CD4-positive, alpha-beta memory T cell (primary cell): Measurements from ENCODE around the gene ZNF630. TPM values are rescaled to one million over a fixed set of nuclear protein-coding genes. Genes with fewer than 3 reads are reported as not detected.

Experiments
- CTCF ChIA-PET: fragments of 350-600 bp; sonication (Branson Sonifier 250); formaldehyde crosslinking; loops from one replicate; lab custom pipeline; 2021; ENCODE audit warnings: inconsistent platforms; ENCODE audit not compliant: partially characterized antibody; lab: Charles Lee
- POLR2A ChIA-PET: fragments of 350-600 bp; sonication (Branson Sonifier 250); formaldehyde crosslinking; loops from one replicate; lab custom pipeline; 2021; ENCODE audit not compliant: partially characterized antibody; lab: Charles Lee
- DNase-seq, 5 donors: peaks; one replicate each; pipeline versions ENCODE4 v3.0.0 to v3.0.0-alpha.2; 2020 to 2022; ENCODE audit warnings: mixed read lengths in 1 of 5
- H3K27ac ChIP-seq: one replicate; pipeline ENCODE4 v1.7.0; 2013; ENCODE audit warnings: low read depth, low read length
- H3K27me3 ChIP-seq: 2 replicates; pipeline ENCODE4 v1.7.0; 2013; ENCODE audit warnings: mild to moderate bottlenecking, low read length, moderate library complexity; ENCODE audit not compliant: insufficient read depth
- H3K36me3 ChIP-seq: 2 replicates; pipeline ENCODE4 v1.7.0; 2013; ENCODE audit warnings: mild to moderate bottlenecking, low read length, moderate library complexity; ENCODE audit not compliant: insufficient read depth
- H3K4me1 ChIP-seq: 2 replicates; pipeline ENCODE4 v1.7.0; 2013; ENCODE audit warnings: mild to moderate bottlenecking, low read length, moderate library complexity; ENCODE audit not compliant: insufficient read depth
- H3K4me3 ChIP-seq, 2 donors: one replicate each; pipeline ENCODE4 v1.7.0; 2013; ENCODE audit warnings: low read length in 2 of 2, mild to moderate bottlenecking in 1 of 2
- H3K9me3 ChIP-seq, 2 donors: one replicate each; pipeline ENCODE4 v1.7.0; 2013; ENCODE audit warnings: low read length in 2 of 2, control low read depth in 1 of 2; ENCODE audit not compliant: control insufficient read depth in 1 of 2
- H3K27ac Mint-ChIP-seq, 7 donors: one replicate each; pipeline ENCODE4 v1.8.0; 2020 to 2021; ENCODE audit warnings: mixed read lengths in 7 of 7, mild to moderate bottlenecking in 6 of 7, inconsistent platforms in 3 of 7, moderate library complexity in 3 of 7
- H3K27me3 Mint-ChIP-seq, 2 donors: one replicate each; pipeline ENCODE4 v1.8.0; 2020 to 2021; ENCODE audit warnings: mixed read lengths in 2 of 2
- H3K36me3 Mint-ChIP-seq, 2 donors: one replicate each; pipeline ENCODE4 v1.8.0; 2020 to 2021; ENCODE audit warnings: mixed read lengths in 2 of 2, inconsistent platforms in 1 of 2, mild to moderate bottlenecking in 1 of 2
- H3K4me1 Mint-ChIP-seq, 4 donors: one replicate each; pipeline ENCODE4 v1.8.0; 2020 to 2021; ENCODE audit warnings: mixed read lengths in 4 of 4, mild to moderate bottlenecking in 1 of 4
- H3K4me3 Mint-ChIP-seq, 8 donors: one replicate each; pipeline ENCODE4 v1.8.0; 2020 to 2021; ENCODE audit warnings: mixed read lengths in 8 of 8, mild to moderate bottlenecking in 7 of 8, moderate library complexity in 6 of 8, inconsistent platforms in 3 of 8
- H3K9me3 Mint-ChIP-seq, 8 donors: one replicate each; pipeline ENCODE4 v1.8.0; 2020 to 2021; ENCODE audit warnings: mixed read lengths in 8 of 8, mild to moderate bottlenecking in 5 of 8, inconsistent platforms in 3 of 8, moderate library complexity in 1 of 8
- intact Hi-C: fragments of 100-400 bp; cut with micrococcal nuclease; formaldehyde crosslinking; loops from one replicate; pipeline ENCODE4 v1.15.1; 2023
- polyA plus RNA-seq, 2 donors: library from polyadenylated mRNA; unstranded; fragments of 300-500 nt; fragmentation: Illumina TruSeq; gene quantifications; one replicate each; pipeline ENCODE4 v1.2.3, GENCODE V29; 2021
- total RNA-seq, 2 experiments: library from RNA; stranded (reverse); gene quantifications; one replicate each; pipeline ENCODE4 v1.2.3, GENCODE V29; 2021

The ZNF630 gene
- total and polyA plus RNA-seq, 4 experiments from 2014 or later = 1.0 to 6.1 (median 3.1) TPM

- H3K27me3 Mint-ChIP-seq = no peaks in the 10 kb centered on the region
- intact Hi-C loops = loop anchor here (1.0 kb wide), 3 partner anchors 386 to 491 kb away; partner anchors contain the start of genes RBM3 and TBC1D25
- DNase-seq = no peak
- Histone ChIP-seq H3K4me3 (no peak overlapping the region), H3K36me3 (no peaks in the 10 kb centered on the region), H3K4me1 (no peaks in the 10 kb centered on the region), H3K9me3 (no peaks in the 10 kb centered on the region), H3K27me3 (no peaks in the 10 kb centered on the region), H3K27ac (no peak overlapping the region)
- H3K9me3 Mint-ChIP-seq = no peaks in the 10 kb centered on the region
- ChIA-PET POLR2A (interaction anchor here (1.0 to 1.5 kb wide), 3 partner anchors 13 to 456 kb away, joined by 3 to 9 read pairs (median 5); partner anchors contain the start of genes TBC1D25 and ZNF630), CTCF (interaction anchor here (1.0 to 5.3 kb wide), 3 partner anchors 382 to 456 kb away, joined by 4 to 34 read pairs (median 17); partner anchors contain the start of genes SLC38A5 and TBC1D25)
- H3K36me3 Mint-ChIP-seq = no peaks in the 10 kb centered on the region
- H3K27ac Mint-ChIP-seq = no peak overlapping the region
- H3K4me1 Mint-ChIP-seq = no peaks in the 10 kb centered on the region
- no peak overlapping the region for H3K4me3 Mint-ChIP-seq
Measured at GRCh38 chrX:48083706-48084105, 12.3 kb upstream of the ZNF630 start.

- no peaks in the 10 kb centered on the region for H3K4me1 Mint-ChIP-seq
- ChIA-PET POLR2A (interaction anchor here (1.0 to 1.5 kb wide), 3 partner anchors 12 to 456 kb away, joined by 3 to 9 read pairs (median 5); partner anchors contain the start of genes TBC1D25 and ZNF630), CTCF (interaction anchor here (1.0 to 5.3 kb wide), 3 partner anchors 382 to 456 kb away, joined by 4 to 34 read pairs (median 17); partner anchors contain the start of genes SLC38A5 and TBC1D25)
- H3K27ac ChIP-seq = no peak overlapping the region
- no peak overlapping the region for H3K27ac Mint-ChIP-seq
- H3K9me3 Mint-ChIP-seq = no peaks in the 10 kb centered on the region
- no peak overlapping the region for H3K4me3 ChIP-seq
- no peaks in the 10 kb centered on the region for H3K36me3 Mint-ChIP-seq
- H3K27me3 Mint-ChIP-seq = no peaks in the 10 kb centered on the region
- H3K36me3 ChIP-seq = no peaks in the 10 kb centered on the region
- H3K27me3 ChIP-seq = no peaks in the 10 kb centered on the region
- intact Hi-C loops = loop anchor here (1.0 kb wide), 3 partner anchors 386 to 491 kb away; partner anchors contain the start of genes RBM3 and TBC1D25
- H3K4me3 Mint-ChIP-seq = no peak overlapping the region
- no peaks in the 10 kb centered on the region for H3K9me3 ChIP-seq
- peak in 4 of 5 donors; percentile 38 to 49 (median 40) for DNase-seq
- H3K4me1 ChIP-seq = no peaks in the 10 kb centered on the region
Measured at GRCh38 chrX:48083212-48083611, 11.8 kb upstream of the ZNF630 start.

- no peaks in the 10 kb centered on the region for H3K27me3 Mint-ChIP-seq
- Histone ChIP-seq H3K9me3 (no peaks in the 10 kb centered on the region), H3K4me1 (no peaks in the 10 kb centered on the region), H3K27ac (no peak overlapping the region), H3K36me3 (no peaks in the 10 kb centered on the region), H3K27me3 (no peaks in the 10 kb centered on the region), H3K4me3 (no peak overlapping the region)
- H3K4me1 Mint-ChIP-seq = peaks cover 0 to 8% (median 0%) of the 10 kb centered on the region in 4 donors
- H3K27ac Mint-ChIP-seq = no peak overlapping the region
- intact Hi-C loops = no loop called here
- ChIA-PET CTCF (no interaction called here), POLR2A (no interaction called here)
- peaks cover 0 to 2% of the 10 kb centered on the region in 2 donors for H3K36me3 Mint-ChIP-seq
- peaks cover 0 to 1% (median 0%) of the 10 kb centered on the region in 8 donors for H3K9me3 Mint-ChIP-seq
- H3K4me3 Mint-ChIP-seq = no peak overlapping the region
- DNase-seq = no peak
Measured at GRCh38 chrX:48076343-48076742, 4.9 kb upstream of the ZNF630 start.

GRCh38 chrX:48071986-48072605 lies 656 bp upstream of the ZNF630 start:
- Mint-ChIP-seq H3K36me3 (peaks cover 0 to 6% of the 10 kb centered on the region in 2 donors), H3K27ac (peak overlapping the region; percentile 65 to 95 (median 91)), H3K4me3 (peak overlapping the region; percentile 87 to 94 (median 90)), H3K4me1 (peaks cover 4 to 16% (median 7%) of the 10 kb centered on the region in 4 donors), H3K27me3 (no peaks in the 10 kb centered on the region), H3K9me3 (peaks cover 0 to 1% (median 0%) of the 10 kb centered on the region in 8 donors)
- Histone ChIP-seq H3K36me3 (no peaks in the 10 kb centered on the region), H3K9me3 (no peaks in the 10 kb centered on the region), H3K4me3 (peak overlapping the region in 1 of 2 donors; percentile 79), H3K27me3 (no peaks in the 10 kb centered on the region), H3K27ac (peak overlapping the region; percentile 58), H3K4me1 (peaks cover 4% of the 10 kb centered on the region)
- DNase-seq = no peak
- intact Hi-C loops = loop anchor here (5.0 kb wide), 1 partner anchor 450 kb away; the partner anchor contains the start of gene EBP
- ChIA-PET POLR2A (no interaction called here), CTCF (no interaction called here)

GRCh38 chrX:48068096-48068887 lies 3.1 kb downstream of the ZNF630 start:
- ChIA-PET POLR2A (interaction anchor here (0.6 kb wide), 1 partner anchor 21 kb away, joined by 3 read pairs; no protein-coding TSS in a partner anchor), CTCF (no interaction called here)
- H3K4me3 ChIP-seq = no peak overlapping the region
- intact Hi-C loops = no loop called here
- no peaks in the 10 kb centered on the region for H3K36me3 ChIP-seq
- no peaks in the 10 kb centered on the region for H3K9me3 Mint-ChIP-seq
- H3K36me3 Mint-ChIP-seq = peaks cover 1 to 7% of the 10 kb centered on the region in 2 donors
- peaks cover 4 to 16% (median 7%) of the 10 kb centered on the region in 4 donors for H3K4me1 Mint-ChIP-seq
- H3K27ac ChIP-seq = no peak overlapping the region
- H3K27ac Mint-ChIP-seq = peak overlapping the region in 1 of 7 donors; percentile 87
- H3K4me1 ChIP-seq = peaks cover 4% of the 10 kb centered on the region
- no peaks in the 10 kb centered on the region for H3K27me3 Mint-ChIP-seq
- H3K9me3 ChIP-seq = no peaks in the 10 kb centered on the region
- DNase-seq = no peak
- H3K4me3 Mint-ChIP-seq = no peak overlapping the region
- H3K27me3 ChIP-seq = no peaks in the 10 kb centered on the region

GRCh38 chrX:48064261-48064660 lies 7.2 kb downstream of the ZNF630 start:
- no peak overlapping the region for H3K4me3 Mint-ChIP-seq
- no peak overlapping the region for H3K4me3 ChIP-seq
- intact Hi-C loops = no loop called here
- DNase-seq = no peak
- H3K36me3 ChIP-seq = peaks cover 5% of the 10 kb centered on the region
- no peaks in the 10 kb centered on the region for H3K27me3 ChIP-seq
- no peaks in the 10 kb centered on the region for H3K27me3 Mint-ChIP-seq
- no peak overlapping the region for H3K27ac Mint-ChIP-seq
- H3K9me3 Mint-ChIP-seq = peaks cover 0 to 21% (median 15%) of the 10 kb centered on the region in 8 donors
- peaks cover 0 to 2% (median under 1%) of the 10 kb centered on the region in 4 donors for H3K4me1 Mint-ChIP-seq
- ChIA-PET POLR2A (no interaction called here), CTCF (no interaction called here)
- H3K36me3 Mint-ChIP-seq = peaks cover 24 to 36% of the 10 kb centered on the region in 2 donors
- H3K4me1 ChIP-seq = no peaks in the 10 kb centered on the region
- H3K27ac ChIP-seq = no peak overlapping the region
- H3K9me3 ChIP-seq = peaks cover 0 to 6% of the 10 kb centered on the region in 2 donors

- H3K9me3 Mint-ChIP-seq = peaks cover 0 to 43% (median 33%) of the 10 kb centered on the region in 8 donors
- no peaks in the 10 kb centered on the region for H3K4me1 ChIP-seq
- intact Hi-C loops = no loop called here
- ChIA-PET POLR2A (interaction anchor here (0.7 kb wide), 1 partner anchor 10 kb away, joined by 3 read pairs; no protein-coding TSS in a partner anchor), CTCF (no interaction called here)
- H3K4me3 ChIP-seq = no peak overlapping the region
- peaks cover 5% of the 10 kb centered on the region for H3K36me3 ChIP-seq
- H3K27me3 ChIP-seq = no peaks in the 10 kb centered on the region
- H3K4me3 Mint-ChIP-seq = no peak overlapping the region
- H3K4me1 Mint-ChIP-seq = no peaks in the 10 kb centered on the region
- peaks cover 0 to 6% of the 10 kb centered on the region in 2 donors for H3K9me3 ChIP-seq
- H3K27ac ChIP-seq = no peak overlapping the region
- peaks cover 32 to 43% of the 10 kb centered on the region in 2 donors for H3K36me3 Mint-ChIP-seq
- no peaks in the 10 kb centered on the region for H3K27me3 Mint-ChIP-seq
- DNase-seq = no peak
- no peak overlapping the region for H3K27ac Mint-ChIP-seq
Measured at GRCh38 chrX:48059296-48059639, 12.2 kb downstream of the ZNF630 start.
